Transverse colon (tissue), 4 donors: ENCODE measurements around the gene SERPIND1. TPM values are rescaled to one million over a fixed set of nuclear protein-coding genes. Genes with fewer than 3 reads are reported as not detected.

Experiments used
- DNase-seq: peaks from one replicate; pipeline ENCODE4 v3.0.0-alpha.2; 2019
- H3K27ac ChIP-seq, 4 donors: fragments of 200-600 bp; sonication (generic); 2 replicates each; pipeline ENCODE4 v1.5.1; 2016 to 2018; ENCODE audit warnings: inconsistent platforms in 4 of 4
- H3K27me3 ChIP-seq: fragments of 200-600 bp; sonication (generic); 2 replicates; pipeline ENCODE4 v1.5.1; 2017; ENCODE audit warnings: inconsistent platforms
- H3K36me3 ChIP-seq, 4 donors: fragments of 200-600 bp; sonication (generic); 2 replicates each; pipeline ENCODE4 v1.5.1; 2017 to 2019; ENCODE audit warnings: inconsistent platforms in 4 of 4
- H3K4me1 ChIP-seq, 4 donors: fragments of 200-600 bp; sonication (generic); 2 replicates each; pipeline ENCODE4 v1.5.1; 2017 to 2020; ENCODE audit warnings: inconsistent platforms in 4 of 4
- H3K4me3 ChIP-seq, 4 donors: fragments of 200-600 bp; sonication (generic); 1 replicate in 1 of 4; 2 replicates in 3 of 4; pipeline versions ENCODE4 v1.5.1 to v1.6.1; 2017 to 2019; ENCODE audit warnings: inconsistent platforms in 4 of 4
- H3K9me3 ChIP-seq, 2 donors: fragments of 200-600 bp; sonication (generic); 2 replicates each; pipeline ENCODE4 v1.5.1; 2017 to 2019; ENCODE audit warnings: inconsistent platforms in 2 of 2
- EP300 ChIP-seq: sonication (generic); formaldehyde crosslinking; IDR thresholded peaks from one replicate; pipeline ENCODE4 v1.6.1; 2017; ENCODE audit warnings: antibody characterized with exemption, low read depth
- POLR2A ChIP-seq: fragments of 450-650 bp; IDR thresholded peaks from one replicate; pipeline ENCODE4 v1.6.1; 2016; ENCODE audit warnings: antibody characterized with exemption, mild to moderate bottlenecking, moderate library complexity
- POLR2AphosphoS5 ChIP-seq, 3 donors: sonication (generic); formaldehyde crosslinking; IDR thresholded peaks; one replicate each; pipeline ENCODE4 v1.6.1; 2016; ENCODE audit warnings: antibody characterized with exemption in 3 of 3
- WGBS, 2 donors: methylation state at CpG; one replicate each; pipeline ENCODE4 v1.1.5; 2018; ENCODE audit warnings: low coverage in 1 of 2; 5-methylcytosine and 5-hydroxymethylcytosine counted together
- in situ Hi-C, 4 donors: fragments of 200-750 bp; cut with MboI; loops; one replicate each; pipeline versions ENCODE4 v1.15.0 to v1.15.1; 2017; ENCODE audit warnings: low sequenced_read_pairs in 3 of 4, low pct_ligation_motif_present in 1 of 4, low pct_unique_long_range_greater_than_20kb in 1 of 4
- intact Hi-C: fragments of 100-400 bp; cut with DNase I; formaldehyde crosslinking; loops from one replicate; pipeline ENCODE4 v1.15.1; 2023; ENCODE audit warnings: low total_unique reads
- total RNA-seq, 4 donors: library from RNA; depleted of rRNA; stranded (reverse); fragments of >200 nt; gene quantifications; one replicate each; pipeline ENCODE4 v1.1.0, GENCODE V29; 2016
- TF ChIP-seq, protein P1 (sequence below), 5 experiments: fragments of 200-600 bp in 3 of 5; fragments of 450-650 bp in 2 of 5; sonication (generic) in 3 of 5; IDR thresholded peaks; 1 replicate in 2 of 5; 2 replicates in 3 of 5; pipeline ENCODE4 v1.5.1; 2016 to 2017; ENCODE audit warnings: antibody characterized with exemption in 5 of 5, inconsistent platforms in 3 of 5, mild to moderate bottlenecking in 2 of 5, moderate library complexity in 1 of 5

SERPIND1 gene
- total RNA-seq, 4 donors from 2014 or later: not detected

DNA sequence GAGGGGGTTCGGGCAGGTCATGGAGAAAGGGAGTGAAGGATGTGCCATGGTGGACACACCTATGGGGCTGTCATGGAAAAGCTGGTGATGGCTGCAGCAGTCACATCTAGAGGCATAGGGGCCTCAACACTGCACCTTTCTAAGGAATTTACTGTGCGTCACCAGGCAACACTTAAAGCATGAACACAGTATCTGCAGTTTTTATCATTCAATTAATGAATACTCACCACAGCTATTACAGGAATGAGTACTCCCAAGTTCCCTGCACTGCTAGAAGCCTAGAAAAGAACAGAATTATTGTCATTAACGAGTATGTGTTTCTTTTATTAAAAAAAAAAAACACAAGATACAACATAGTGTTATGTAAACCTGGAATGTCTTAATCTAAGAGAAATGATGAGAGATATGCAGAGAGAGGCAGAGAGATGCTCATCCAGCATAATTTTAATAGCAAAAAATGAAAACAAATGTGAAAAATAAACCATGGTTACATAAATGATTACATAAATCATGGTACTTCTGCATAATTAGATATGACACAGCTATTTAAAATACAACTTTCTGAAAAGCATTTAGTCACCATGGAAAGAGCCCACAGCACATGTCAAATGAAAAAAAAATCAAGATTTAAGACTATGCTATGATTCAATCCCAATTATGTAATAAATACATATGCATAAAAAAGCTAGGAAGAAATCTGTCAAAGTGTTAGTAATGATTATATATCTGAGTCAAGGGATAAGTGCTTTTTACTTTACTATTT, 19.2 kb downstream of the SERPIND1 start:
- intact Hi-C loops: no loop called here
- H3K36me3 ChIP-seq: peaks cover 0 to 28% (median 12%) of the 10 kb centered on the region in 4 donors
- peaks cover 0 to 4% (median 0%) of the 10 kb centered on the region in 4 donors for H3K4me1 ChIP-seq
- H3K27me3 ChIP-seq: no peaks in the 10 kb centered on the region
- in situ Hi-C loops: no loop called here
- H3K27ac ChIP-seq: no peak overlapping the region
- TF ChIP-seq EP300: no peak
- TF ChIP-seq POLR2AphosphoS5 (IDR thresholded peaks at IDR 0.05): no peak
- no peak for TF ChIP-seq POLR2A
- TF ChIP-seq, protein P1, sequence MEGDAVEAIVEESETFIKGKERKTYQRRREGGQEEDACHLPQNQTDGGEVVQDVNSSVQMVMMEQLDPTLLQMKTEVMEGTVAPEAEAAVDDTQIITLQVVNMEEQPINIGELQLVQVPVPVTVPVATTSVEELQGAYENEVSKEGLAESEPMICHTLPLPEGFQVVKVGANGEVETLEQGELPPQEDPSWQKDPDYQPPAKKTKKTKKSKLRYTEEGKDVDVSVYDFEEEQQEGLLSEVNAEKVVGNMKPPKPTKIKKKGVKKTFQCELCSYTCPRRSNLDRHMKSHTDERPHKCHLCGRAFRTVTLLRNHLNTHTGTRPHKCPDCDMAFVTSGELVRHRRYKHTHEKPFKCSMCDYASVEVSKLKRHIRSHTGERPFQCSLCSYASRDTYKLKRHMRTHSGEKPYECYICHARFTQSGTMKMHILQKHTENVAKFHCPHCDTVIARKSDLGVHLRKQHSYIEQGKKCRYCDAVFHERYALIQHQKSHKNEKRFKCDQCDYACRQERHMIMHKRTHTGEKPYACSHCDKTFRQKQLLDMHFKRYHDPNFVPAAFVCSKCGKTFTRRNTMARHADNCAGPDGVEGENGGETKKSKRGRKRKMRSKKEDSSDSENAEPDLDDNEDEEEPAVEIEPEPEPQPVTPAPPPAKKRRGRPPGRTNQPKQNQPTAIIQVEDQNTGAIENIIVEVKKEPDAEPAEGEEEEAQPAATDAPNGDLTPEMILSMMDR (IDR thresholded peaks at IDR 0.05): no peak
- 79 to 90% methylated on average over 3 of the region's 3 CpGs for WGBS, 2 donors
- no peak for DNase-seq
- no peak overlapping the region for H3K4me3 ChIP-seq
- no peaks in the 10 kb centered on the region for H3K9me3 ChIP-seq

DNA sequence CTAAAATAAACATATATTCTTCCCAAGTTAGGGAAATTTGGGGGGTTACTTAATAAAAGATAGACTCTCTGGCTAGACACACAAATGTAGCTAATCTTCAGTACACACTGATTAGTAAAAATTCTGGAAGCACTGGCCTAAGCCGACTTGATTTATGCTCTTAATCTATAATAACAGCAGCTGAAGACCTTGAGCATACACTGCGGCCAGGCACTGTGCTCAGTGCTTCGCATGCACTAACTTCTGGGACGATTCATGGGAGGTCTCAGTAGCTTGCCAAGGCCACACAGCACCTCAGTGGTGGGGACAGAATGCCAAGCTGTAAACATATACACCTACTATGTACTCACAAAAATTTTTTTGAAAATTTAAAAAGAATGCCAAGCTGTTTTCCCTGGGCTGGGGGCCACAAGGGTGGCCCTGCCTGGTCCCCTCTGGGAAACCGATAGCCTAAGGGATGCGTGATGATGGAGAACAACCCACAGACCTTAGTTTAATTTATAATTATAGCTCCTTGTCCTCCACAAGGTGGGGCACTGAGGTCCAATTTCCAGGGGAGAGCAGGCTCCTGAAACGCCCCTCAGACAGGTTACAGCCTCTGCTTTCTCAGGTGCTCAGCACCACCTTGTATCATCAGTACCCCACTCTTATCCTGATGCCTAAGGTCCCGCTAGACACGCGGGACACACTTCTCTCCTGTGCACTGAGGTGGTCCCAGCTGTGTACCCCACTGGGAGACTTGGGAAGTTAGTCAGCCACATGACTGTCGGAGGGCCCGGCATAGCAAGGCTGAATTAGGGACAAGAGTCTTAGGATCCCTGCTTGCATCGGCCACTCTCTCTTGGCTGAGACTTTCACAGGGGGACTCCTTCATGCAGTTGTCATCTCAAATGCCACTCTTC, 20.1 kb downstream of the SERPIND1 start:
- Histone ChIP-seq H3K4me1 (peaks cover 0 to 4% (median 0%) of the 10 kb centered on the region in 4 donors), H3K9me3 (no peaks in the 10 kb centered on the region), H3K27me3 (no peaks in the 10 kb centered on the region), H3K4me3 (no peak overlapping the region), H3K27ac (no peak overlapping the region), H3K36me3 (peaks cover 0 to 33% (median 16%) of the 10 kb centered on the region in 4 donors)
- intact Hi-C loops (no loop called here), in situ Hi-C loops (no loop called here)
- WGBS, 2 donors: 85 to 92% methylated on average over 2 to 13 of the region's 13 CpGs
- TF ChIP-seq POLR2A (no peak), POLR2AphosphoS5 (IDR thresholded peaks at IDR 0.05) (no peak), EP300 (no peak)
- TF ChIP-seq, protein P1 (IDR thresholded peaks at IDR 0.05): no peak
- DNase-seq: no peak

DNA sequence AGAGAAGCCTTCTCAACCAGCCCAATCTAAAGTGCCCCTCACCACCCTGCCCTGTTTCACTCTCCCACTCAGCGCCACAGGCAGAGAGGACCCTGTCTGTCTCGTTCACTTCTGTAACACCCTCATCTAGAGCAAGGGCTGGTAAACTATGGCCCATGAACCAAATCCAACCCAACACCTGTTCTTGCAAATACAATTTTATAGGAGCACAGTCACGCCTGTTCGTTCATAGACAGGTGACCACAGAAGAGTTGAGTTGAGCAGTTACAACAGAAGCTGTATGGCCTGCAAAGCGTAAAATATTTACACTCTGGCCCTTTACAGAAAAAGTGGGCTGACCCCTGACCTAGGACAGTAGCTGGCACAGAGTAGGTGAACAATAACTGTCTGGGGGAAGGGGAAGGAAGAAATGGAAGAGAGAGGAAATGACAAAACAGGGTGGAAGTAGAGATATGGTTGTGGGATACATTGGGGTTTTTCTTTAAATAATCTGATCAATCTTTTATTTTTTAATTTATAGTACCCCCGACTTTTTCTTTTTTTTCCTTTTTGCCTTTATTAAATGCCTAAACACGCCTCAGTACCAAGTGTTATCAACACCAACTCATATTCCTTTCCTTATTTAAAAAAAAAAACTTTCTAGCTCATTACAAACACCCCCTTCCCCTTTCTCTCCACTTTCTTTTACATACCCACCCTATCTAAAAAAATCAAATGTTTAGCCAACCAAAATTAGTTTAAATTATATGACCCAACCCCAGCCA, 20.9 kb downstream of the SERPIND1 start:
- Histone ChIP-seq H3K36me3 (peaks cover 0 to 42% (median 20%) of the 10 kb centered on the region in 4 donors), H3K27me3 (no peaks in the 10 kb centered on the region), H3K4me3 (no peak overlapping the region), H3K4me1 (peaks cover 0 to 4% (median 0%) of the 10 kb centered on the region in 4 donors), H3K27ac (no peak overlapping the region), H3K9me3 (no peaks in the 10 kb centered on the region)
- no peak for DNase-seq
- TF ChIP-seq POLR2AphosphoS5 (IDR thresholded peaks at IDR 0.05) (no peak), EP300 (no peak), POLR2A (no peak)
- TF ChIP-seq, protein P1 (IDR thresholded peaks at IDR 0.05): no peak
- in situ Hi-C loops (no loop called here), intact Hi-C loops (no loop called here)
- WGBS, 2 donors: 85 to 87% methylated on average over 2 to 7 of the region's 7 CpGs

DNA sequence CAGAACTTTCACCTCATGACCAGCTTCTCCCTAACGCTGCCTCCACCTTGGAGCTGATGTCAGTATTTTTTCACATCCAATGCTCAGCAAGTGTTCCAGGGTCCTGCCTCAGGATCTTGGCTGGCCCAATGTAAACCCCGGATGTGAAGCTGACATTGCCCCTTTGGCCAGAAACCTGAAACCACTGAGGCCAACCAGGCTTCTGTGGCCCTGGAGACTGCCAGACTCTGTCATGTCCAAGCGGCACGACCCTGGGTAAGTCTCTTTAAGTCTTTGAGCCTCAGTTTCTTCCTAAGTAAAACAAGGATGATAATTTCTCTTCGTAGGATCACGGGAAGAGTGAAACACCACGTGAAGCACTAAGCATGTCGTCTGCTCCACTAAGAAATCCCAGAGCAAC, 22.8 kb downstream of the SERPIND1 start:
- H3K27ac ChIP-seq: no peak overlapping the region
- no peaks in the 10 kb centered on the region for H3K9me3 ChIP-seq
- in situ Hi-C loops: no loop called here
- intact Hi-C loops: no loop called here
- TF ChIP-seq POLR2AphosphoS5 (IDR thresholded peaks at IDR 0.05): no peak
- TF ChIP-seq, protein P1 (IDR thresholded peaks at IDR 0.05): no peak
- TF ChIP-seq EP300: no peak
- TF ChIP-seq POLR2A: no peak
- H3K4me1 ChIP-seq: no peaks in the 10 kb centered on the region
- 86 to 93% methylated on average over 4 to 8 of the region's 8 CpGs for WGBS, 2 donors
- DNase-seq: no peak
- H3K27me3 ChIP-seq: no peaks in the 10 kb centered on the region
- H3K36me3 ChIP-seq: peaks cover 0 to 60% (median 30%) of the 10 kb centered on the region in 4 donors
- H3K4me3 ChIP-seq: no peak overlapping the region
